Measurements from ENCODE around the gene GCSAM.

The GCSAM gene

GRCh38 chr3:112136959-112137693 lies 4.1 kb upstream of the GCSAM start:
- peak; percentile 74 for DNase-seq (ENCODE audit: low read depth)
- TF ChIP-seq, protein P1, sequence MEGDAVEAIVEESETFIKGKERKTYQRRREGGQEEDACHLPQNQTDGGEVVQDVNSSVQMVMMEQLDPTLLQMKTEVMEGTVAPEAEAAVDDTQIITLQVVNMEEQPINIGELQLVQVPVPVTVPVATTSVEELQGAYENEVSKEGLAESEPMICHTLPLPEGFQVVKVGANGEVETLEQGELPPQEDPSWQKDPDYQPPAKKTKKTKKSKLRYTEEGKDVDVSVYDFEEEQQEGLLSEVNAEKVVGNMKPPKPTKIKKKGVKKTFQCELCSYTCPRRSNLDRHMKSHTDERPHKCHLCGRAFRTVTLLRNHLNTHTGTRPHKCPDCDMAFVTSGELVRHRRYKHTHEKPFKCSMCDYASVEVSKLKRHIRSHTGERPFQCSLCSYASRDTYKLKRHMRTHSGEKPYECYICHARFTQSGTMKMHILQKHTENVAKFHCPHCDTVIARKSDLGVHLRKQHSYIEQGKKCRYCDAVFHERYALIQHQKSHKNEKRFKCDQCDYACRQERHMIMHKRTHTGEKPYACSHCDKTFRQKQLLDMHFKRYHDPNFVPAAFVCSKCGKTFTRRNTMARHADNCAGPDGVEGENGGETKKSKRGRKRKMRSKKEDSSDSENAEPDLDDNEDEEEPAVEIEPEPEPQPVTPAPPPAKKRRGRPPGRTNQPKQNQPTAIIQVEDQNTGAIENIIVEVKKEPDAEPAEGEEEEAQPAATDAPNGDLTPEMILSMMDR (IDR thresholded peaks at IDR 0.05; ENCODE audit: insufficient read depth, low read depth, low read length, missing control alignments), result peak; percentile 79
- H3K4me3 ChIP-seq (ENCODE audit: low read length), result no peak overlapping the region

- TF ChIP-seq, protein P1 (IDR thresholded peaks at IDR 0.05; ENCODE audit: insufficient read depth, low read depth, low read length, missing control alignments), result no peak
- H3K4me3 ChIP-seq (ENCODE audit: low read length), result no peak overlapping the region
- no peak for DNase-seq (ENCODE audit: low read depth)
These were observed 3.0 kb upstream of the GCSAM start for GRCh38 chr3:112136046-112136445.

DNA sequence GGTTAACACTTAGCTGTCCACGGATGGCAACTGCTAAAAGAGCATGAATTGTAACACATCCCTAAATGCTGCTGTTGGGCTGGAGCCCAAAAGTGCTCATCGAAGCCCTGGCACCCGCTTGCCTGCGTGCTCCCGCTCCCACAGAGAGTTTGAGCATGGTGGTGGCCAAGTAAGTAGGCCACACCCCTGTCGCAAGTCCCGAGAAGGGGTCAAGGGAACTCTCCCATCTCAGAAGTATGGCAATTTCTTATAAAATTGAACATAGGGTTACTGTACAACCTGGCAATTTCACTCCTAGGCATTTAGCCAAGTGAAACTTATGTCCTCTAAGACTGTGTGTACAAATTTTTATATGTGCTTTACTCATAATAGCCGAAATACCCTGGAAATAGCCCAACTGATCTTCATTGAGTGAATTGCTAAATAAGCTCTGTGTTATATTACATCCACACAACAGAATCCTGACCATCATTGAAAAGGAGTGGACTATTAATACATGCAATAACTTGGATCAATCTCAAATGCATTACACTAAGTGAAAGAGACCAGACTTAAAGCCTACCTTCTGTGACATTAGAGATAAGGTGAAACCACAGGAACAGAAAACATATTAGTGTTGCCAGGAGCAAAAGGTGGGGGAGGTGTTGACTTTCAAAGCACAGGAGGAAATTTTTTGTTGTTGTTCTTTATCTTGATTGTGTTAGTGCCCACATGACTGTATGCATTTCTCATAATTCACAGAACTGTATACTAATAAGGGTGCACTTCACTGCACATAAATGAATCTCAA lies 1.5 kb upstream of the GCSAM start:
- no peak overlapping the region for H3K4me3 ChIP-seq (ENCODE audit: low read length)
- DNase-seq (ENCODE audit: low read depth), result no peak
- TF ChIP-seq, protein P1 (IDR thresholded peaks at IDR 0.05; ENCODE audit: insufficient read depth, low read depth, low read length, missing control alignments), result no peak

- TF ChIP-seq, protein P1 (IDR thresholded peaks at IDR 0.05; ENCODE audit: insufficient read depth, low read depth, low read length, missing control alignments), result no peak
- no peak for DNase-seq (ENCODE audit: low read depth)
- no peak overlapping the region for H3K4me3 ChIP-seq (ENCODE audit: low read length)
These were observed 732 bp upstream of the GCSAM start for GRCh38 chr3:112133626-112134334.

DNA sequence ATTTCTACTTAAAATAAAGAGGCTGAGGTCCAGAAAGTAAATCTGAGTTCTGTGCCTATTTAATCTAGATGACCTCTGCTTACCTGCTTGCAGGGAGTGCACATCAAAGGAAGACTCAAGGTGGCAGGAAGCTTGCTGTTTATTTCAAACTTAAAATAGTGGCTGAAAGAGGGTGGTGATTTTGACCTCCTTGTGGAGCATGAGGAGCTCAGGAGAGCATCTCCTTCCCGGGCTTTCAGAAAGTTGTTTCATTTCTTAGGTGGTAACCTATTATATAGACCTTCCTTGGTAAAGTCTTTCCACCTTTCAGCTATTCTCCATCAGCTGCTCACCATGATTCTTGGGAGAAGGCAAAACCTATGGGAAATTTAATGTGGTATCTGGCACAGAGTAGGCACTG lies 494 bp downstream of the GCSAM start:
- TF ChIP-seq, protein P1 (IDR thresholded peaks at IDR 0.05; ENCODE audit: insufficient read depth, low read depth, low read length, missing control alignments), result no peak
- no peak for DNase-seq (ENCODE audit: low read depth)
- peak overlapping the region; percentile 42 for H3K4me3 ChIP-seq (ENCODE audit: low read length)

GRCh38 chr3:112132088-112132487 lies 960 bp downstream of the GCSAM start:
- H3K4me3 ChIP-seq (ENCODE audit: low read length), result no peak overlapping the region
- TF ChIP-seq, protein P1 (IDR thresholded peaks at IDR 0.05; ENCODE audit: insufficient read depth, low read depth, low read length, missing control alignments), result no peak

More at GRCh38 chr3:112132088-112132487, 960 bp downstream of the GCSAM start:
- DNase-seq (ENCODE audit: low read depth), result no peak
